Ishikawa (cell line): ENCODE measurements around the gene SLC25A47.

Experiments used
- CEBPB ChIP-seq: IDR thresholded peaks from 2 replicates; pipeline ENCODE4 v1.6.1; 2012
- CREB1 ChIP-seq: IDR thresholded peaks from 2 replicates; pipeline ENCODE4 v1.6.1; 2012; ENCODE audit warnings: low read depth
- EGR1 ChIP-seq: IDR thresholded peaks from 2 replicates; pipeline ENCODE4 v1.6.1; 2012
- EP300 ChIP-seq: IDR thresholded peaks from 2 replicates; pipeline ENCODE4 v1.6.1; 2012; ENCODE audit warnings: borderline replicate concordance
- FOXM1 ChIP-seq: IDR thresholded peaks from 2 replicates; pipeline ENCODE4 v1.6.1; 2012; ENCODE audit warnings: low read depth, borderline replicate concordance
- MAX ChIP-seq: IDR thresholded peaks from 2 replicates; pipeline ENCODE4 v1.6.1; 2012
- NFIC ChIP-seq: IDR thresholded peaks from 2 replicates; pipeline ENCODE4 v1.6.1; 2012
- RAD21 ChIP-seq: IDR thresholded peaks from 2 replicates; pipeline ENCODE4 v1.6.1; 2012; ENCODE audit warnings: low read depth
- REST ChIP-seq: IDR thresholded peaks from 2 replicates; pipeline ENCODE4 v1.6.1; 2012; ENCODE audit warnings: low read depth, mild to moderate bottlenecking
- TAF1 ChIP-seq: IDR thresholded peaks from 2 replicates; pipeline ENCODE4 v1.6.1; 2012; ENCODE audit warnings: low read depth, mild to moderate bottlenecking
- TCF12 ChIP-seq: IDR thresholded peaks from 2 replicates; pipeline ENCODE4 v1.6.1; 2012; ENCODE audit warnings: low read depth
- TEAD4 ChIP-seq: IDR thresholded peaks from 2 replicates; pipeline ENCODE4 v1.6.1; 2012
- USF1 ChIP-seq: IDR thresholded peaks from 2 replicates; pipeline ENCODE4 v1.6.1; 2012
- YY1 ChIP-seq: IDR thresholded peaks from 2 replicates; pipeline ENCODE4 v1.6.1; 2012; ENCODE audit warnings: low read depth
- ZBTB7A ChIP-seq: IDR thresholded peaks from 2 replicates; pipeline ENCODE4 v1.6.1; 2012; ENCODE audit warnings: low read depth

The SLC25A47 gene

GRCh38 chr14:100330007-100330344 is 6.8 kb downstream of the SLC25A47 start:
- no peak for TF ChIP-seq USF1
- no peak for TF ChIP-seq TCF12
- TF ChIP-seq CREB1: no peak
- TF ChIP-seq NFIC: no peak
- no peak for TF ChIP-seq EGR1
- no peak for TF ChIP-seq MAX
- TF ChIP-seq ZBTB7A: no peak
- TF ChIP-seq REST: no peak
- TF ChIP-seq FOXM1: no peak
- TF ChIP-seq RAD21: no peak
- TF ChIP-seq TAF1: no peak

GRCh38 chr14:100330388-100330931 is 7.3 kb downstream of the SLC25A47 start:
- TF ChIP-seq NFIC (no peak), YY1 (0 out of 2 replicates have a peak, but pooled peaks have one; percentile 8)

- TF ChIP-seq ZBTB7A: no peak
- TF ChIP-seq NFIC: no peak
- TF ChIP-seq REST: no peak
- TF ChIP-seq MAX: 0 out of 2 replicates have a peak, but pooled peaks have one; percentile 2
Observed at GRCh38 chr14:100332071-100332639, 9.0 kb downstream of the SLC25A47 start.

GRCh38 chr14:100332797-100333196 is 9.7 kb downstream of the SLC25A47 start:
- TF ChIP-seq EGR1: 0 out of 2 replicates have a peak, but pooled peaks have one; percentile 10
- peak; percentile 48; the same call in 1 of the 2 replicates for TF ChIP-seq TEAD4
- peak; percentile 62 for TF ChIP-seq NFIC
- no peak for TF ChIP-seq MAX
- no peak for TF ChIP-seq REST
- TF ChIP-seq RAD21: no peak; the same call in 1 of the 2 replicates
- peak; percentile 38; the same call in 1 of the 2 replicates for TF ChIP-seq FOXM1
- peak; percentile 83 for TF ChIP-seq EP300
- TF ChIP-seq TAF1: no peak
- no peak for TF ChIP-seq YY1
- TF ChIP-seq TCF12: peak; percentile 93
- TF ChIP-seq CREB1: peak; percentile 69
- TF ChIP-seq USF1: 0 out of 2 replicates have a peak, but pooled peaks have one; percentile 21
- peak; percentile 94 for TF ChIP-seq ZBTB7A
- peak; percentile 69 for TF ChIP-seq CEBPB

GRCh38 chr14:100333311-100333710 is 10.2 kb downstream of the SLC25A47 start:
- TF ChIP-seq MAX (no peak), RAD21 (no peak), NFIC (no peak), REST (no peak), TAF1 (no peak), CREB1 (no peak), EGR1 (no peak)
